Mucosa of stomach (tissue), 1 donor: Measurements from ENCODE around the gene UCN3.

Source experiments
- H3K27me3 ChIP-seq: one replicate; pipeline ENCODE4 v1.7.0; 2013; ENCODE audit warnings: mild to moderate bottlenecking, low read length; ENCODE audit not compliant: control insufficient read depth, insufficient read depth
- H3K36me3 ChIP-seq: one replicate; pipeline ENCODE4 v1.7.0; 2013; ENCODE audit warnings: low read length; ENCODE audit not compliant: control insufficient read depth, insufficient read depth
- H3K4me1 ChIP-seq: one replicate; pipeline ENCODE4 v1.7.0; 2013; ENCODE audit warnings: mild to moderate bottlenecking, low read length; ENCODE audit not compliant: control insufficient read depth, insufficient read depth
- H3K4me3 ChIP-seq: one replicate; pipeline ENCODE4 v1.7.0; 2013; ENCODE audit warnings: low read length
- H3K9ac ChIP-seq: one replicate; pipeline ENCODE4 v1.7.0; 2013; ENCODE audit warnings: mild to moderate bottlenecking, low read length, moderate library complexity
- H3K9me3 ChIP-seq: one replicate; pipeline ENCODE4 v1.7.0; 2013; ENCODE audit warnings: mild to moderate bottlenecking, low read length, moderate library complexity; ENCODE audit not compliant: control insufficient read depth
- donor health status: Pancreatic carcinoma.

Gene UCN3

GRCh38 chr10:5344746-5345145, 20.0 kb upstream of the UCN3 start:
- Histone ChIP-seq H3K4me1 (no peaks in the 10 kb centered on the region), H3K9ac (no peak overlapping the region)

GRCh38 chr10:5346881-5347280, 17.9 kb upstream of the UCN3 start:
- no peaks in the 10 kb centered on the region for H3K27me3 ChIP-seq
- H3K36me3 ChIP-seq = no peaks in the 10 kb centered on the region
- no peak overlapping the region for H3K9ac ChIP-seq

More at GRCh38 chr10:5344746-5345145, 20.0 kb upstream of the UCN3 start:
- Histone ChIP-seq H3K36me3 (no peaks in the 10 kb centered on the region), H3K4me3 (no peak overlapping the region), H3K9me3 (no peaks in the 10 kb centered on the region), H3K27me3 (no peaks in the 10 kb centered on the region)

GRCh38 chr10:5349362-5349761, 15.4 kb upstream of the UCN3 start:
- Histone ChIP-seq H3K9ac (no peak overlapping the region), H3K4me3 (no peak overlapping the region), H3K27me3 (no peaks in the 10 kb centered on the region), H3K4me1 (no peaks in the 10 kb centered on the region), H3K9me3 (no peaks in the 10 kb centered on the region), H3K36me3 (no peaks in the 10 kb centered on the region)

More at GRCh38 chr10:5346881-5347280, 17.9 kb upstream of the UCN3 start:
- no peaks in the 10 kb centered on the region for H3K4me1 ChIP-seq
- H3K9me3 ChIP-seq = no peaks in the 10 kb centered on the region
- H3K4me3 ChIP-seq = no peak overlapping the region

GRCh38 chr10:5354068-5354467, 10.7 kb upstream of the UCN3 start:
- H3K9me3 ChIP-seq = no peaks in the 10 kb centered on the region
- no peaks in the 10 kb centered on the region for H3K27me3 ChIP-seq
- no peak overlapping the region for H3K4me3 ChIP-seq
- no peak overlapping the region for H3K9ac ChIP-seq
- H3K36me3 ChIP-seq = no peaks in the 10 kb centered on the region
- no peaks in the 10 kb centered on the region for H3K4me1 ChIP-seq

- no peaks in the 10 kb centered on the region for H3K36me3 ChIP-seq
- no peak overlapping the region for H3K4me3 ChIP-seq
- no peak overlapping the region for H3K9ac ChIP-seq
- H3K4me1 ChIP-seq = no peaks in the 10 kb centered on the region
- no peaks in the 10 kb centered on the region for H3K9me3 ChIP-seq
- no peaks in the 10 kb centered on the region for H3K27me3 ChIP-seq
These were observed 9.0 kb upstream of the UCN3 start for GRCh38 chr10:5355594-5356301.

- H3K4me3 ChIP-seq = no peak overlapping the region
These were observed 8.4 kb upstream of the UCN3 start for GRCh38 chr10:5356302-5356763.

GRCh38 chr10:5360318-5360915, 4.3 kb upstream of the UCN3 start:
- Histone ChIP-seq H3K27me3 (no peaks in the 10 kb centered on the region), H3K9ac (no peak overlapping the region), H3K9me3 (no peaks in the 10 kb centered on the region), H3K4me3 (no peak overlapping the region), H3K4me1 (peaks cover 4% of the 10 kb centered on the region), H3K36me3 (no peaks in the 10 kb centered on the region)

More at GRCh38 chr10:5356302-5356763, 8.4 kb upstream of the UCN3 start:
- Histone ChIP-seq H3K9me3 (no peaks in the 10 kb centered on the region), H3K36me3 (no peaks in the 10 kb centered on the region), H3K9ac (no peak overlapping the region), H3K4me1 (no peaks in the 10 kb centered on the region), H3K27me3 (no peaks in the 10 kb centered on the region)

- Histone ChIP-seq H3K4me3 (no peak overlapping the region), H3K9me3 (no peaks in the 10 kb centered on the region), H3K9ac (no peak overlapping the region), H3K4me1 (peaks cover 5% of the 10 kb centered on the region), H3K36me3 (no peaks in the 10 kb centered on the region), H3K27me3 (no peaks in the 10 kb centered on the region)
These were observed 2.8 kb upstream of the UCN3 start for GRCh38 chr10:5361966-5362365.

GRCh38 chr10:5362873-5363272, 1.9 kb upstream of the UCN3 start:
- H3K4me1 ChIP-seq = peaks cover 5% of the 10 kb centered on the region
- H3K9me3 ChIP-seq = no peaks in the 10 kb centered on the region

GRCh38 chr10:5364374-5364773, 392 bp upstream of the UCN3 start:
- Histone ChIP-seq H3K27me3 (no peaks in the 10 kb centered on the region), H3K9ac (no peak overlapping the region), H3K36me3 (no peaks in the 10 kb centered on the region), H3K9me3 (no peaks in the 10 kb centered on the region), H3K4me3 (no peak overlapping the region), H3K4me1 (peaks cover 5% of the 10 kb centered on the region)

More at GRCh38 chr10:5362873-5363272, 1.9 kb upstream of the UCN3 start:
- H3K4me3 ChIP-seq = no peak overlapping the region
- no peak overlapping the region for H3K9ac ChIP-seq
- H3K36me3 ChIP-seq = no peaks in the 10 kb centered on the region
- H3K27me3 ChIP-seq = no peaks in the 10 kb centered on the region

- H3K27me3 ChIP-seq = no peaks in the 10 kb centered on the region
- H3K4me3 ChIP-seq = no peak overlapping the region
- no peaks in the 10 kb centered on the region for H3K9me3 ChIP-seq
- peaks cover 5% of the 10 kb centered on the region for H3K4me1 ChIP-seq
- no peaks in the 10 kb centered on the region for H3K36me3 ChIP-seq
- H3K9ac ChIP-seq = no peak overlapping the region
These were observed 1.2 kb downstream of the UCN3 start for GRCh38 chr10:5365928-5366327.

- Histone ChIP-seq H3K4me1 (peaks cover 5% of the 10 kb centered on the region), H3K36me3 (no peaks in the 10 kb centered on the region), H3K9me3 (no peaks in the 10 kb centered on the region), H3K27me3 (no peaks in the 10 kb centered on the region), H3K9ac (no peak overlapping the region), H3K4me3 (no peak overlapping the region)
These were observed 4.8 kb downstream of the UCN3 start for GRCh38 chr10:5369362-5370158.
